Parathyroid adenoma (tissue), 2 donors: Measurements from ENCODE around the gene CDKL5.

Experiments used
- H2AFZ ChIP-seq: fragments of 300-600 bp; sonication (generic); one replicate; pipeline ENCODE4 v1.7.0; 2017; ENCODE audit warnings: antibody characterized with exemption, mild to moderate bottlenecking
- H3K27ac ChIP-seq: fragments of 300-600 bp; sonication (generic); one replicate; pipeline ENCODE4 v1.7.0; 2017
- H3K27me3 ChIP-seq: fragments of 300-600 bp; sonication (generic); one replicate; pipeline ENCODE4 v1.7.0; 2017; ENCODE audit warnings: low read length; ENCODE audit not compliant: control insufficient read depth, insufficient read depth
- H3K36me3 ChIP-seq: fragments of 300-600 bp; sonication (generic); one replicate; pipeline ENCODE4 v1.7.0; 2017; ENCODE audit warnings: low read length; ENCODE audit not compliant: control insufficient read depth, insufficient read depth
- H3K4me1 ChIP-seq: fragments of 300-600 bp; sonication (generic); one replicate; pipeline ENCODE4 v1.7.0; 2017; ENCODE audit warnings: control low read depth
- H3K4me2 ChIP-seq: fragments of 300-600 bp; sonication (generic); one replicate; pipeline ENCODE4 v1.7.0; 2017; ENCODE audit warnings: low read length
- H3K4me3 ChIP-seq: fragments of 300-600 bp; sonication (generic); one replicate; pipeline ENCODE4 v1.7.0; 2017; ENCODE audit warnings: low read depth, low read length
- H3K79me2 ChIP-seq: fragments of 300-600 bp; sonication (generic); one replicate; pipeline ENCODE4 v1.7.0; 2017; ENCODE audit warnings: control low read depth
- H3K9ac ChIP-seq: fragments of 300-600 bp; sonication (generic); one replicate; pipeline ENCODE4 v1.7.0; 2017; ENCODE audit warnings: mild to moderate bottlenecking
- H3K9me3 ChIP-seq: fragments of 300-600 bp; sonication (generic); one replicate; pipeline ENCODE4 v1.7.0; 2017; ENCODE audit warnings: low read length; ENCODE audit not compliant: control insufficient read depth
- TF ChIP-seq, protein P1 (sequence below): fragments of 300-600 bp; sonication (generic); IDR thresholded peaks from one replicate; pipeline ENCODE4 v1.7.0; 2017; ENCODE audit warnings: antibody characterized with exemption, mild to moderate bottlenecking
- donor health status: primary hyperparathyroidism.

The CDKL5 gene

DNA sequence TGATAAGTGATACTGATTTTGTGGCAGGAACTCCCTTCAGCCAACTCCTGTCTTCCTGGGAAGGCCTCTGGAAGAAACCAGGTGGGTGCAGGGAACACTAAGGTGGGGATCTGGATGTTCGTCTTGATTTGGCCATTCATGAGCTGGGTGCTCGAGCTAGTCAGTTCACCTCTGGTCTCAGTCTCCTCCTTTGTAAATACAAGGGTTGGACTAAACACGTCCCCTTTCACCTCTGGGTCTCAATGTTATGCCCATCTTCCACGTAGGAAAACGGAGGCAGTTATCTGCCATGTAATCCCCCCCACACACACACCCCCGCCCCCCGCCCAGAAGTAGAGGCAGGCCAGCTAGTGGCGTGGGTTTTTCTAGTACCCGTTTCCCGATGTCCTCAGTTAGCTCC, 250.6 kb downstream of the CDKL5 start:
- no peak overlapping the region for H3K4me3 ChIP-seq
- H3K9ac ChIP-seq, result no peak overlapping the region
- no peaks in the 10 kb centered on the region for H3K9me3 ChIP-seq
- no peak overlapping the region for H3K4me2 ChIP-seq
- no peak overlapping the region for H2AFZ ChIP-seq
- TF ChIP-seq, protein P1, sequence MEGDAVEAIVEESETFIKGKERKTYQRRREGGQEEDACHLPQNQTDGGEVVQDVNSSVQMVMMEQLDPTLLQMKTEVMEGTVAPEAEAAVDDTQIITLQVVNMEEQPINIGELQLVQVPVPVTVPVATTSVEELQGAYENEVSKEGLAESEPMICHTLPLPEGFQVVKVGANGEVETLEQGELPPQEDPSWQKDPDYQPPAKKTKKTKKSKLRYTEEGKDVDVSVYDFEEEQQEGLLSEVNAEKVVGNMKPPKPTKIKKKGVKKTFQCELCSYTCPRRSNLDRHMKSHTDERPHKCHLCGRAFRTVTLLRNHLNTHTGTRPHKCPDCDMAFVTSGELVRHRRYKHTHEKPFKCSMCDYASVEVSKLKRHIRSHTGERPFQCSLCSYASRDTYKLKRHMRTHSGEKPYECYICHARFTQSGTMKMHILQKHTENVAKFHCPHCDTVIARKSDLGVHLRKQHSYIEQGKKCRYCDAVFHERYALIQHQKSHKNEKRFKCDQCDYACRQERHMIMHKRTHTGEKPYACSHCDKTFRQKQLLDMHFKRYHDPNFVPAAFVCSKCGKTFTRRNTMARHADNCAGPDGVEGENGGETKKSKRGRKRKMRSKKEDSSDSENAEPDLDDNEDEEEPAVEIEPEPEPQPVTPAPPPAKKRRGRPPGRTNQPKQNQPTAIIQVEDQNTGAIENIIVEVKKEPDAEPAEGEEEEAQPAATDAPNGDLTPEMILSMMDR, result no peak
- H3K27me3 ChIP-seq, result no peaks in the 10 kb centered on the region
- H3K79me2 ChIP-seq, result no peaks in the 10 kb centered on the region
- no peaks in the 10 kb centered on the region for H3K4me1 ChIP-seq
- no peak overlapping the region for H3K27ac ChIP-seq
- no peaks in the 10 kb centered on the region for H3K36me3 ChIP-seq

- H3K9me3 ChIP-seq, result no peaks in the 10 kb centered on the region
- no peaks in the 10 kb centered on the region for H3K36me3 ChIP-seq
- H2AFZ ChIP-seq, result no peak overlapping the region
- no peak overlapping the region for H3K4me3 ChIP-seq
- no peak overlapping the region for H3K4me2 ChIP-seq
- no peaks in the 10 kb centered on the region for H3K27me3 ChIP-seq
- no peaks in the 10 kb centered on the region for H3K79me2 ChIP-seq
- no peak overlapping the region for H3K9ac ChIP-seq
- no peak overlapping the region for H3K27ac ChIP-seq
- H3K4me1 ChIP-seq, result no peaks in the 10 kb centered on the region
- TF ChIP-seq, protein P1, result no peak
Measured at GRCh38 chrX:18676470-18676869, 251.1 kb downstream of the CDKL5 start.

DNA sequence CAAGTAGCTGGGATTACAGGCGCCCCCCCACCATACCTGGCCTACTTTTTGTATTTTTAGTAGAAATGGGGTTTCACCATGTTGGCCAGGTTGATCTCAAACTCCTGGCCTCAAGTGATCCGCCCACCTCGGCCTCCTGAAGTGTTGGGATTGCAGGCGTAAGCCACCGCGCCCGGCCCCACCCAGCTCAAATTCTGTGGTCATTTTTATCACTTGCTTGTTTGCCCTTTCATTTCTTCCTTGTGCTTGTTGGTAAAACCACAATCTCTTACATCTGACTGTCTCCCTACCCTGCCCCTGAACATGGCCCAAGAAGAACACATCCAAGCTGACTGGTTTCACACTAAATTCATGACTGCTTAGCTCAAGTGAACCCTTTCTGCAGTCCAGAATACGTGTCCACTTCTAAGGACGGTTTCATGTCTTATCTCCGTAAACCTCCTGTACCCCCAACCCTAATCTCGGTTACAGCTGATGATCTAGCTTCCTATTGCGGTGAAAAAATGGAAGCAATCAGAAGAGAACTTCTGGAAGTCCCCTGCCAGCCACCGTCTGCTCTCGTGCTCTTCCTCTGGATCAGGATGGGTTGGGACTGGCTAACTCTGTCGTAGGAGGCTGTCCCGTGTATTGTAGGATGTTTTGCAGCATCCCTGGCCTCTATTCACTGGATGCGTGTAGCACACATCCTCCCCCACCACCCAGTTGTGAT, 251.9 kb downstream of the CDKL5 start:
- H3K27me3 ChIP-seq, result no peaks in the 10 kb centered on the region
- TF ChIP-seq, protein P1, result no peak
- no peak overlapping the region for H2AFZ ChIP-seq
- no peak overlapping the region for H3K27ac ChIP-seq
- H3K9me3 ChIP-seq, result no peaks in the 10 kb centered on the region
- H3K36me3 ChIP-seq, result no peaks in the 10 kb centered on the region
- H3K9ac ChIP-seq, result no peak overlapping the region
- H3K4me2 ChIP-seq, result no peak overlapping the region
- H3K79me2 ChIP-seq, result no peaks in the 10 kb centered on the region
- no peaks in the 10 kb centered on the region for H3K4me1 ChIP-seq
- no peak overlapping the region for H3K4me3 ChIP-seq

DNA sequence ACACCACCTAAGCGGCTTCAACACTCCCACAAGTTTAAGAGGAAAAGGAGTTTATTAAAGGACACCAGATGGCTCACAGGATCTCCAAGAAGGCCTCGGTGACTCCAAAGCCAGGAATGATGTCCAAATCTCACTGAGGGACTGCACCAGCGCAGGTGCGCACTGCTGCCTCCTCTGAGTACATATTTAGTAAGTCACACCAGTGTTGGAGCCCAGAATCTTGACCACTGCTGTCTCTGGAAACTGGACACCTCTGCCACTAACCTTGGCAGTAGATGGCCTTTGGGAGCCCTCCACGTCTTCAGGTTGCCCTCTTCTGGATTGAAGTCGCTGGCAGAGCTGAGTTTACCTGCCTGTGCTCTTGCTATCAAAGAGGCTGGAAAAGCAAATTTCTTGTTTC, 256.6 kb downstream of the CDKL5 start:
- no peak overlapping the region for H3K27ac ChIP-seq
- no peaks in the 10 kb centered on the region for H3K79me2 ChIP-seq
- TF ChIP-seq, protein P1, result no peak
- H3K9ac ChIP-seq, result no peak overlapping the region
- no peaks in the 10 kb centered on the region for H3K36me3 ChIP-seq
- no peak overlapping the region for H3K4me3 ChIP-seq
- no peaks in the 10 kb centered on the region for H3K9me3 ChIP-seq
- no peak overlapping the region for H2AFZ ChIP-seq
- no peaks in the 10 kb centered on the region for H3K27me3 ChIP-seq
- no peaks in the 10 kb centered on the region for H3K4me1 ChIP-seq
- H3K4me2 ChIP-seq, result no peak overlapping the region

GRCh38 chrX:18682979-18683387, 257.6 kb downstream of the CDKL5 start:
- H3K9ac ChIP-seq, result no peak overlapping the region
- TF ChIP-seq, protein P1, result no peak
- H3K4me3 ChIP-seq, result no peak overlapping the region
- H3K9me3 ChIP-seq, result no peaks in the 10 kb centered on the region
- H3K4me2 ChIP-seq, result no peak overlapping the region
- no peaks in the 10 kb centered on the region for H3K79me2 ChIP-seq
- no peaks in the 10 kb centered on the region for H3K36me3 ChIP-seq
- H2AFZ ChIP-seq, result no peak overlapping the region
- H3K4me1 ChIP-seq, result no peaks in the 10 kb centered on the region
- H3K27me3 ChIP-seq, result no peaks in the 10 kb centered on the region
- H3K27ac ChIP-seq, result no peak overlapping the region
